Adrenal gland (tissue), 12 donors: Measurements from ENCODE around the gene SSTR3. TPM values are rescaled to one million over a fixed set of nuclear protein-coding genes. Genes with fewer than 3 reads are reported as not detected.
A peak's percentile ranks its signal among the peaks of the same experiment; 100 is the strongest.

Source experiments
- DNase-seq, 7 donors: peaks; one replicate each; pipeline ENCODE4 v3.0.0-alpha.2; 2019 to 2020
- H3K27ac ChIP-seq, 5 donors: fragments of 200-600 bp; sonication (generic) in 4 of 5; 1 replicate in 3 of 5; 2 replicates in 2 of 5; pipeline versions ENCODE4 v1.5.1 to v1.8.0; 2016 to 2020; ENCODE audit warnings: mild to moderate bottlenecking in 1 of 5
- H3K27me3 ChIP-seq: fragments of 200-600 bp; 2 replicates; pipeline ENCODE4 v1.8.0; 2021
- H3K36me3 ChIP-seq, 2 donors: fragments of 200-600 bp; replicated peaks in 1 of 2; 1 replicate in 1 of 2; 2 replicates in 1 of 2; pipeline versions ENCODE4 v1.5.1 to v1.8.0; 2018 to 2022
- H3K4me1 ChIP-seq, 2 donors: fragments of 200-600 bp; replicated peaks in 1 of 2; 1 replicate in 1 of 2; 2 replicates in 1 of 2; pipeline versions ENCODE4 v1.5.1 to v1.8.0; 2018 to 2021
- H3K4me3 ChIP-seq, 4 donors: fragments of 200-600 bp; sonication (generic) in 3 of 4; one replicate each; pipeline ENCODE4 v1.5.1; 2016 to 2018
- H3K9me3 ChIP-seq, 3 donors: fragments of 200-600 bp; sonication (generic) in 1 of 3; replicated peaks in 1 of 3; 1 replicate in 2 of 3; 2 replicates in 1 of 3; pipeline versions ENCODE4 v1.5.1 to v1.8.0; 2016 to 2021
- POLR2A ChIP-seq, 2 donors: fragments of 450-650 bp; IDR thresholded peaks; one replicate each; pipeline ENCODE4 v1.6.1; 2017; ENCODE audit warnings: antibody characterized with exemption in 2 of 2, mild to moderate bottlenecking in 2 of 2, moderate library complexity in 1 of 2
- WGBS, 4 donors: extraction: QIAGEN DNeasy Blood & Tissue Kit in 2 of 4; methylation state at CpG; one replicate each; pipeline versions ENCODE4 v1.1.5 to v1.1.7; 2013 to 2017; 5-methylcytosine and 5-hydroxymethylcytosine counted together
- intact Hi-C, 2 donors: fragments of 100-400 bp; cut with DNase I; formaldehyde crosslinking; loops; one replicate each; pipeline versions ENCODE4 v1.14.1 to v1.15.0; 2022 to 2023
- polyA plus RNA-seq, 3 donors: library from polyadenylated mRNA; stranded (reverse); fragments of 200-250 nt in 2 of 3; fragments of 350-450 nt in 1 of 3; fragmentation: Illumina TruSeq in 1 of 3; extraction: RNeasy Lipid Tissue Mini Kit (QIAGEN cat#74804) in 1 of 3; gene quantifications; one replicate each; pipeline ENCODE4 v1.2.3, GENCODE V29; 2013 to 2014
- total RNA-seq, 9 donors: library from RNA; depleted of rRNA in 4 of 9; stranded (reverse); fragments of >200 nt in 4 of 9; fragments of 120-200 nt in 1 of 9; fragmentation: NEBNext Ultra II Directional in 1 of 9; extraction: Animal tissue kit (Norgen Biotek cat#: 25700) in 1 of 9; gene quantifications; one replicate each; pipeline versions ENCODE4 v1.1.0 to v1.2.4, GENCODE V29; 2013 to 2023
- TF ChIP-seq, protein P1 (sequence below), 6 experiments: fragments of 450-650 bp in 4 of 6; fragments of 200-600 bp in 2 of 6; sonication (generic) in 1 of 6; IDR thresholded peaks; 1 replicate in 5 of 6; 2 replicates in 1 of 6; pipeline versions ENCODE4 v1.5.1 to v1.8.0; 2016 to 2021; ENCODE audit warnings: antibody characterized with exemption in 6 of 6, mild to moderate bottlenecking in 2 of 6, moderate library complexity in 1 of 6
- donor health status: healthy with polysubstance abuse.
- donor health status: Bipolar disorder and iron deficiency.
- donor health status: DM: yes; HTN: yes; CAD: no.
- donor health status: DM: no; HTN: no; CAD: no.
- donor health status: DM: no; HTN: no; CAD: no.
- donor health status: DM: yes; HTN: yes; CAD: no.

The SSTR3 gene
- total and polyA plus RNA-seq, 12 donors, result 0.28 to 2.0 (median 0.50) TPM; not detected in 1

DNA sequence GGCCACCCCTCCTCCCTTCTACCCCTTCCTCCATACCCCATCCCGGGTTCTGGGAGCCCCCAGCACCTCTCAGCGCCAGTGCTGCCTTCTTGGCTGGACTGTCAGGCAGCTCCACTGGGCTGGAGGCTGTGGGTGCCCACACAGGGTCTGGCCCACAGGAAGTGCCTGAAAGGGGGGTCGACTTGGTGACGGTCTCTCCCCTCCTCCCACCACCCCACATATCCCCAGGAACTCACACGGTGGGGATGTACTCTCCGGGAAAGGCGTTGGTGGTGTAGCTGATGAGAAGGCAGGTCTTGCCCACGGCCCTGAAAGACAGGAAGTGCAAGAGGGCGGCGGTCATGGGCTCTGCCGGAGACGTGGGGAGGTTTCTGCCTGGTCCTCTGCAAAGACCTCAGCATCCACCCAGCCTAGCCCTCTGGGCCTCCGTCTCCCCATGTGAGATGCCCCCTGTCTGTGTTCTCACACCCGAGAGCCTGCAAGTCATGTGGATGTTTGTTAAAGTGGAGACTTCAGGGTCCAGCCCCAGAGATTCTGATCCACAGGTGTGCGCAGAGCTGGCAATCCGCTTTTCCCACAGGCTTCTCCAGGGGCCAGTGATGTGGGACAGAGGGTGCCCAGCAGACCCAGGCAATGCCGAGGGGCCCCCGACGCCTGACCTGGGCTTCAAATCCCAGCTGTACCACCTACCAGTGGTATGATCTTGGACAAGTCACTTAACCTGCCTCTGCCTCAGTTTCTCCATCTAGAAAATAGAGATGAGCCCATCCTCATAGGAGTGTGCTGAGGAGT lies 29.3 kb upstream of the SSTR3 start:
- Histone ChIP-seq H3K27me3 (peaks cover 6% of the 10 kb centered on the region), H3K4me1 (no peaks in the 10 kb centered on the region), H3K27ac (no peak overlapping the region), H3K36me3 (no peaks in the 10 kb centered on the region), H3K9me3 (no peaks in the 10 kb centered on the region), H3K4me3 (no peak overlapping the region)
- intact Hi-C loops, result no loop called here
- 45 to 66% (median 63%) methylated on average over 10 to 19 of the region's 19 CpGs for WGBS, 4 donors
- peak in 1 of 7 donors; percentile 16 for DNase-seq
- TF ChIP-seq, protein P1, sequence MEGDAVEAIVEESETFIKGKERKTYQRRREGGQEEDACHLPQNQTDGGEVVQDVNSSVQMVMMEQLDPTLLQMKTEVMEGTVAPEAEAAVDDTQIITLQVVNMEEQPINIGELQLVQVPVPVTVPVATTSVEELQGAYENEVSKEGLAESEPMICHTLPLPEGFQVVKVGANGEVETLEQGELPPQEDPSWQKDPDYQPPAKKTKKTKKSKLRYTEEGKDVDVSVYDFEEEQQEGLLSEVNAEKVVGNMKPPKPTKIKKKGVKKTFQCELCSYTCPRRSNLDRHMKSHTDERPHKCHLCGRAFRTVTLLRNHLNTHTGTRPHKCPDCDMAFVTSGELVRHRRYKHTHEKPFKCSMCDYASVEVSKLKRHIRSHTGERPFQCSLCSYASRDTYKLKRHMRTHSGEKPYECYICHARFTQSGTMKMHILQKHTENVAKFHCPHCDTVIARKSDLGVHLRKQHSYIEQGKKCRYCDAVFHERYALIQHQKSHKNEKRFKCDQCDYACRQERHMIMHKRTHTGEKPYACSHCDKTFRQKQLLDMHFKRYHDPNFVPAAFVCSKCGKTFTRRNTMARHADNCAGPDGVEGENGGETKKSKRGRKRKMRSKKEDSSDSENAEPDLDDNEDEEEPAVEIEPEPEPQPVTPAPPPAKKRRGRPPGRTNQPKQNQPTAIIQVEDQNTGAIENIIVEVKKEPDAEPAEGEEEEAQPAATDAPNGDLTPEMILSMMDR (IDR thresholded peaks at IDR 0.05), result no peak
- no peak for TF ChIP-seq POLR2A (IDR thresholded peaks at IDR 0.05)

DNA sequence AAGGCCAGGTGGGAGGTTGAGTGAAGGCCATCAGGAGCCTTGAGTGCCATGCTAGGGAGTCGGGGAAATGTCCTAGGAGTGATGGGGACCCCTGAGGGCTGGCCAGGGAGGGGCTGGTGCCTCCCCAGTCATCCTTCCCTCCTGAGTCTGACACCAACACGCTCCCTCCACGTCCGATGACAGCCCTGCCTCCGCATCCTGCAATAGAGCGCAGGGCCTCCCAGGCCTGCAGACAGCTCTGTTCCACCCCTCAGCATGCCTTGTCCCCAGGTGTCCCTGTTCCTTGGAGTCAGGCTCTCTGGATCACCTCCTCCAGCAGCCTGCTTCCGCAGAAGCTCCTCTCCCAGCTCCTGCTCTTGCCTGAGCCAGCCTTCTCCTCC lies 28.7 kb upstream of the SSTR3 start:
- peaks cover 6% of the 10 kb centered on the region for H3K27me3 ChIP-seq
- TF ChIP-seq, protein P1 (IDR thresholded peaks at IDR 0.05), result no peak
- TF ChIP-seq POLR2A (IDR thresholded peaks at IDR 0.05), result no peak
- H3K27ac ChIP-seq, result no peak overlapping the region
- DNase-seq, result peak in 2 of 7 donors; percentile 5 to 7
- intact Hi-C loops, result no loop called here
- H3K4me1 ChIP-seq, result no peaks in the 10 kb centered on the region
- H3K4me3 ChIP-seq, result no peak overlapping the region
- 89 to 100% (median 90%) methylated on average over 3 to 7 of the region's 7 CpGs for WGBS, 4 donors
- H3K36me3 ChIP-seq, result no peaks in the 10 kb centered on the region
- H3K9me3 ChIP-seq, result no peaks in the 10 kb centered on the region

DNA sequence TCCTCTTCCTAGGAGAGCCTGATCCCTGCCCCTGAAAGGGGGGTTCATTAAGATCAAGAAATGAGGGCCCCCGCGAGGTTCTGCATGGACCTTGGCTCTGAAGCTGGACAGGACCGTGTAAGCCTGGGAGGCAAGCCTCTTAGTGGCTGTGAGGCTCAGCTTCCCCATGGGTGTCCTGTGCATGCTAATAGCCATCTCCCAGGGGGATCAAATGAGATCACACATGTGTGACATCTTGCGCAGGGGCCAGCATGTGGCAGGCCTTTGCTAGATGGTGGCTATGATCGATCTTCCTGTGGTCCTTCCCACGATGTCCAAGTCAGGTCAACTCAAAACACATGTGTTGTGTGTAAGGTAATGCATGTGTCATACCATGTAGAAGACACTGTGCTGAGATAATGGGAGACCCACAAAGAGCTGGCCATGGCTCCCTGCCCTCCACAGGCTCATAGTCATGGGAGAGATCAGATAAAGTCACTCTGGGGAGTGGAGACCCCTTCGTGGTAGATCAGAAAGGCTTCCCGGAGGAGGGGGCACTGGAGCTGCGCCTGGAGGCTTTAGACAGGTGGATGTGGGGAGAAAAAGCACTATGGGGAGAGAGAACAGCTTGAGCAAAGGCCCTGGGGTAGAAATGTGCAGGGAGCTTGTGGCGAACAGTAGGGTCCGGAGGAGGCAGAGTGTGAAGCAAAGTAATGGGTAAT lies 28.1 kb upstream of the SSTR3 start:
- peaks cover 6% of the 10 kb centered on the region for H3K27me3 ChIP-seq
- H3K9me3 ChIP-seq, result no peaks in the 10 kb centered on the region
- no peaks in the 10 kb centered on the region for H3K36me3 ChIP-seq
- no peak for TF ChIP-seq POLR2A (IDR thresholded peaks at IDR 0.05)
- TF ChIP-seq, protein P1 (IDR thresholded peaks at IDR 0.05), result no peak
- intact Hi-C loops, result no loop called here
- peak in 1 of 7 donors; percentile 12 for DNase-seq
- 79 to 85% (median 85%) methylated on average over 6 to 11 of the region's 11 CpGs for WGBS, 4 donors
- no peak overlapping the region for H3K4me3 ChIP-seq
- no peak overlapping the region for H3K27ac ChIP-seq
- no peaks in the 10 kb centered on the region for H3K4me1 ChIP-seq

DNA sequence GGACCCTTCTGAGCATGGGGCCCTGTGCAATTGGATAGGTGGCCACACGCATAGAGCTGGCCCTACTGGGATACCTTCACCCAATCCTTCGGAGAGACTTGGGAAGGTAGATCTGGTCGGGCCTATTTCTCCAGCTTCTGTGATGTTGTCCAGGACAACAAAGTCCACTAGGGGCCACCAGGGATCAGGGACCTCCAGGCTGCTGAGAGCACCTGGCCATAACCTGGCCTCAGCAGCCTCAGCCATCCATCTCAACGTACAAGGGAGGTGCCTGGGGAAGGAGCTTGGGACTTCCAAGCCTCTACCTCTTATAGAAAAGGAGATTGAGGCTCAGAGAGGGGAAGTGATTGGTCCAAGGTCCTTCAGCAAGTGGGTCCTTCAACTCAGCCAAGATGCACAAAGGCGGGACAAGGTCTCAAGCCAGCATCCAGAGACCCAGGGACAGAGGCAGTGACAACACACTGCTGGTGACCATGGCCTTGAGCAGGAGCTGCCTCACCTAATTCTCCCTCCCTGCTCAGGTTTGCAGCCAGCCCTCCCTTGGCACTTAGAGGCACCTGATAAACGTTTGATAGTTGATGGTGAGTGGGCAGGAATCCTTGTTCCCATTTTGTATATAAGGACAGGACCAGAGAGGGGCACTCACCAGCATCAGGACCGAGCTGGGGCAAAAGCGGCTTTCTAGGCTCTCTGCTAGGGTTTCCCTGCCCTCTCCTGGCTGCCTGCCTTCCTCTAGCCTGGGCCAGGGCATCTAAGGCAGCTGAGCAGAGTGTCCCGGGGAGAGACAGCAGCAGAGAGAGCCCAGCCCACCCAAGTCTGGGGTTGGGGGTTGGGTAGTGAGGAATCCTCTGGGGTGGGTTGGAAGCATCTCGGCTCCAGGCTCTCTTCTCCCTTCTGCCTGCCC lies 27.3 kb upstream of the SSTR3 start:
- Histone ChIP-seq H3K27me3 (peaks cover 6% of the 10 kb centered on the region), H3K27ac (no peak overlapping the region), H3K36me3 (no peaks in the 10 kb centered on the region), H3K9me3 (no peaks in the 10 kb centered on the region), H3K4me1 (no peaks in the 10 kb centered on the region), H3K4me3 (no peak overlapping the region)
- no peak for TF ChIP-seq POLR2A (IDR thresholded peaks at IDR 0.05)
- TF ChIP-seq, protein P1 (IDR thresholded peaks at IDR 0.05), result no peak
- intact Hi-C loops, result no loop called here
- 55 to 72% (median 63%) methylated on average over 7 to 10 of the region's 10 CpGs for WGBS, 4 donors
- DNase-seq, result no peak
